Bone marrow (tissue), 2 donors: Measurements from ENCODE around the gene KLHL2.
"Not testable (repeated sequence)": the region's sequence is repeated elsewhere in the genome, so short reads cannot be mapped to it uniquely, and the experiment has no call there.

Source experiments
- DNase-seq, 2 donors: peaks; one replicate each; lab custom pipeline; 2025; lab: John Stamatoyannopoulos, UW

KLHL2 gene

GRCh38 chr4:165207431-165208220, at the start of gene KLHL2:
KLHL2 (plus strand) TSS chr4:165207561; CDS start chr4:165207877, 316 bp downstream.
- peak; percentile 56 to 70 for DNase-seq

- no peak for DNase-seq
Measured at GRCh38 chr4:165158762-165159161, 48.6 kb upstream of the KLHL2 start.

- no peak for DNase-seq
Measured at GRCh38 chr4:165164257-165164656, 43.1 kb upstream of the KLHL2 start.

GRCh38 chr4:165166872-165167271, 40.5 kb upstream of the KLHL2 start:
- not testable (repeated sequence) for DNase-seq

GRCh38 chr4:165167650-165168049, 39.7 kb upstream of the KLHL2 start:
- no peak for DNase-seq

GRCh38 chr4:165170819-165171218, 36.5 kb upstream of the KLHL2 start:
- DNase-seq: no peak

GRCh38 chr4:165175470-165175869, 31.9 kb upstream of the KLHL2 start:
- not testable (repeated sequence) for DNase-seq

- DNase-seq: no peak
Measured at GRCh38 chr4:165175879-165176278, 31.5 kb upstream of the KLHL2 start.

GRCh38 chr4:165177725-165178666, 29.4 kb upstream of the KLHL2 start:
- DNase-seq: no peak

- no peak for DNase-seq
Measured at GRCh38 chr4:165184220-165184619, 23.1 kb upstream of the KLHL2 start.

GRCh38 chr4:165184998-165185397, 22.4 kb upstream of the KLHL2 start:
- not testable (repeated sequence) for DNase-seq

GRCh38 chr4:165185448-165185847, 21.9 kb upstream of the KLHL2 start:
- no peak for DNase-seq

GRCh38 chr4:165190591-165191347, 16.6 kb upstream of the KLHL2 start:
- DNase-seq: no peak

GRCh38 chr4:165191348-165191656, 16.1 kb upstream of the KLHL2 start:
- no peak for DNase-seq

GRCh38 chr4:165191814-165192499, 15.4 kb upstream of the KLHL2 start:
- no peak for DNase-seq

- DNase-seq: no peak
Measured at GRCh38 chr4:165192500-165192898, 14.9 kb upstream of the KLHL2 start.

- DNase-seq: no peak
Measured at GRCh38 chr4:165192956-165193355, 14.4 kb upstream of the KLHL2 start.

- no peak for DNase-seq
Measured at GRCh38 chr4:165194368-165194767, 13.0 kb upstream of the KLHL2 start.

- DNase-seq: no peak
Measured at GRCh38 chr4:165198329-165198728, 9.0 kb upstream of the KLHL2 start.

- DNase-seq: no peak
Measured at GRCh38 chr4:165199286-165199685, 8.1 kb upstream of the KLHL2 start.

GRCh38 chr4:165199722-165200121, 7.6 kb upstream of the KLHL2 start:
- no peak for DNase-seq

GRCh38 chr4:165201806-165202205, 5.6 kb upstream of the KLHL2 start:
- no peak for DNase-seq
